Measurements from ENCODE around the gene D2HGDH. TPM values are rescaled to one million over a fixed set of nuclear protein-coding genes. Genes with fewer than 3 reads are reported as not detected.

Gene D2HGDH
- total RNA-seq, 1 donor from 2014 or later = 19.2 TPM

- intact Hi-C loops (cut with micrococcal nuclease) = no loop called here
- ATAC-seq = no peak
- DNase-seq = no peak
These were observed 29.3 kb downstream of the D2HGDH start for GRCh38 chr2:241763551-241764274.

DNA sequence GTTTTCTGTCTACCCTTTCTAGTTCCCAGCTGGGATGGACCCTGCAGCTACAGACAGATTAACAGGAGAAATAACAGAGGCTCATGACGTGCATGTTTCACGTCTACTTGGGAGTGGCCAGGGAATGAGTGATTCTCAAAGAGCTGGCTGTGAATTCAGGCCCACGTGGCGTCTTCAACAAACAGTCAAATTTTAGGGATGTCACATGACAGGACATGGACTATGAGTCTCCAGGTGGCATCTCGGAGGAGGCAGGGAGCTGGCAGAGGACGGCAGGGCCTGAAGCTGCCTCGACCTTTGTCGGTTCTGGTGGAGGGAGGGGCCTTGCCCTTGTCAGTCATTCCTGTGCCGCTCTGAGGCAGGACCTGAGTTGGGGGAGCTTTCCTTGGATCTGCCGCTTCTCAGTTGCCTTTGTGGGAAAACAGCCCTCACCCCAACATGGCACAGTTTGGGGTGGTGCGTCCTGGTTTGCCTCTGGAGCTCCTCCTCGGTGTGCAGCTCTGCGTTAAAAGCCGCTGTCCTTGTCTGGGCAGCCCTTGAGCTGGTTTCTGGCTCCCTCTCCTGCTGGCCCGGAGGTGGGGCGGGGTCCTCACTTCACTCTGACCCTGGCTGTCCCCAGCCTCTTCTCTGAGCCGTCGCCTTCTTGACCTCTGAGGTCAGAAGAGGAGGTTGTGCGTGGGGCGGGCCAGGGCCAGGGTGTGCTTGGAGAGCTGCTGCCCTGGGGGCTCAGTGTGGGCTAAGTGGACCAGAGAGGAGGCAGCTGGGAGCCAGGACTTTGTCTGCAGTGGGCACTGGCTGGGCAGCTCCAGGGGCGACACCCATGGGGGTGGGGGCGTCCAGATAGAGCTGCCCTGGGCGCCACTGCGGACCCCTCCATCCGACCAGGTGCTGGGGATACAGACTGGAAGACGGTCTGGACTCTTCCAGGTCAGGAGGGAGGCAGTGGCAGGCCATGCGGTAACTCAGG is 30.1 kb downstream of the D2HGDH start:
- intact Hi-C loops (cut with micrococcal nuclease) = no loop called here

GRCh38 chr2:241767464-241768250 is 33.2 kb downstream of the D2HGDH start:
- no peak for ATAC-seq
- intact Hi-C loops (cut with micrococcal nuclease) = no loop called here
- no peak for DNase-seq

More for the DNA sequence above, 30.1 kb downstream of the D2HGDH start:
- no peak for DNase-seq
- no peak for ATAC-seq

DNA sequence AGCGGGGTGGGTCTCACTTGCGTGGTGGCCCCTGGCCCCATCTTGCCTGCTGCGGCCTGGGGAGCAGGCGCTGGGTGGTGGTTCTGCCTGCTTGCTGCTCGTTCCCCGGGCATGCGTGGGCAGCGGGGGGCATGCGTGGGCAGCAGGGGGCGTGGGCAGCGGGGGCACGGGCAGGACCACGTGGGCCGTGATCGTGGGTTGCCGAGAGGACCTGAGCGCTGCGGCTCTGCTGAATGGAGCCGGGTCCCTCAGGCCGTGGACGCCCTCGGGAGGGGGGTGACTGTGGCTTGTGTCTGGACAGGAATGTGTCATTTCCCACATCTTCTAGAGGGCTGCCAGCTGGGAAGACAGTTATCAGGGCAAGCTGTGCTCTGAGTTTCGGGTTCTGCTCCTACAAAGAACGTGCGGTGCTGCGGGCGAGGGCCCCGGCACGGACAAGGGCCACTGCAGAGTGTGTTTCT is 33.9 kb downstream of the D2HGDH start:
- DNase-seq (no peak), ATAC-seq (no peak)
- intact Hi-C loops (cut with micrococcal nuclease) = no loop called here

DNA sequence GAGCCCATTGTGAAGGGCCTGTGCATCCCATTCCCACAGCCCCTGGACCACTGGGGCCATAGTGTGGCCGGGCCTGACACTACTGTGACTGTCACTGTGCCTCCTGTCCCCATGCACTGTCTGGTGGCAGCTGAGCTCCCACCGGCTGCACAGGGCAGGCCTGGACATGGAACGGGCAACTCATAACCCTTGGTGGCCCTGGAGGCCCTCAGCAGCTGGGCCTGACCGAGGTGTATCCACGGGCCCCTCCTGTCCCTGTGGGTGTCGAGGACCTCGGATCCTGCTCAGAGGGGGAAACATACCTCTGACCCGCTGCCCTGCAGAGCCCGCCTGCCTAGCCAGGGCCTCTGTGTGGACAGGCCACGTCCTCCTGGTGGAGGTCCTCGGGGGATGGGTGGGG is 34.4 kb downstream of the D2HGDH start:
- intact Hi-C loops (cut with micrococcal nuclease) = no loop called here
- no peak for DNase-seq

GRCh38 chr2:241769819-241770184 is 35.4 kb downstream of the D2HGDH start:
- no peak for DNase-seq
- intact Hi-C loops (cut with micrococcal nuclease) = no loop called here
- no peak for ATAC-seq

More for the DNA sequence above, 34.4 kb downstream of the D2HGDH start:
- no peak for ATAC-seq

- intact Hi-C loops (cut with micrococcal nuclease) = no loop called here
- no peak for DNase-seq
- peak; percentile 36 for ATAC-seq
These were observed 35.9 kb downstream of the D2HGDH start for GRCh38 chr2:241770185-241770935.

GRCh38 chr2:241770936-241771285 is 36.5 kb downstream of the D2HGDH start:
- intact Hi-C loops (cut with micrococcal nuclease) = no loop called here
- no peak for ATAC-seq
- DNase-seq = no peak

GRCh38 chr2:241771286-241772062 is 37.0 kb downstream of the D2HGDH start:
- peak; percentile 40 for ATAC-seq
- intact Hi-C loops (cut with micrococcal nuclease) = no loop called here
- peak; percentile 55 for DNase-seq

DNA sequence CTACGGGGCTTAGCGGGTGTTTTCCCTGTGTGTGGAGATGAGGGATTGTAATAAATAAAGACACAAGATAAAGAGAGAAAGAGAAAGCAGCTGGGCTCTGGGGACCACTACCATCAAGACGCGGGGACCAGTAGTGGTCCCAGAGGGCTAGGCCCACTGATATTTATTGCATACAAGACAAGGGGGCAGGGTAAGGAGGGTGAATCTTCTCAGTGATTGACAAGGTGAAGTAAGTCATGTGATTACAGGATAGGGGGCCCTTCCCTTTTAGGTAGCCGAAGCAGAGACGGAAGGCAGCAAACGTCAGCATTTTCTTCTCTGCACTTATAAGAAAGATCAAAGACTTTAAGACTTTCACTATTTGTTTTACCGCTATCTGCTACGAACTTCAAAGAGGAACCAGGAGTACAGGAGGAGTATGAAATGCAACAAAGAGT is 37.7 kb downstream of the D2HGDH start:
- ATAC-seq = no peak
- DNase-seq = no peak
- intact Hi-C loops (cut with micrococcal nuclease) = no loop called here

- ATAC-seq (no peak), DNase-seq (peak; percentile 25)
- intact Hi-C loops (cut with micrococcal nuclease) = no loop called here
These were observed 39.3 kb downstream of the D2HGDH start for GRCh38 chr2:241773511-241774418.

GRCh38 chr2:241774419-241775222 is 40.2 kb downstream of the D2HGDH start:
- intact Hi-C loops (cut with micrococcal nuclease) = no loop called here
- ATAC-seq (no peak), DNase-seq (peak; percentile 26)

DNA sequence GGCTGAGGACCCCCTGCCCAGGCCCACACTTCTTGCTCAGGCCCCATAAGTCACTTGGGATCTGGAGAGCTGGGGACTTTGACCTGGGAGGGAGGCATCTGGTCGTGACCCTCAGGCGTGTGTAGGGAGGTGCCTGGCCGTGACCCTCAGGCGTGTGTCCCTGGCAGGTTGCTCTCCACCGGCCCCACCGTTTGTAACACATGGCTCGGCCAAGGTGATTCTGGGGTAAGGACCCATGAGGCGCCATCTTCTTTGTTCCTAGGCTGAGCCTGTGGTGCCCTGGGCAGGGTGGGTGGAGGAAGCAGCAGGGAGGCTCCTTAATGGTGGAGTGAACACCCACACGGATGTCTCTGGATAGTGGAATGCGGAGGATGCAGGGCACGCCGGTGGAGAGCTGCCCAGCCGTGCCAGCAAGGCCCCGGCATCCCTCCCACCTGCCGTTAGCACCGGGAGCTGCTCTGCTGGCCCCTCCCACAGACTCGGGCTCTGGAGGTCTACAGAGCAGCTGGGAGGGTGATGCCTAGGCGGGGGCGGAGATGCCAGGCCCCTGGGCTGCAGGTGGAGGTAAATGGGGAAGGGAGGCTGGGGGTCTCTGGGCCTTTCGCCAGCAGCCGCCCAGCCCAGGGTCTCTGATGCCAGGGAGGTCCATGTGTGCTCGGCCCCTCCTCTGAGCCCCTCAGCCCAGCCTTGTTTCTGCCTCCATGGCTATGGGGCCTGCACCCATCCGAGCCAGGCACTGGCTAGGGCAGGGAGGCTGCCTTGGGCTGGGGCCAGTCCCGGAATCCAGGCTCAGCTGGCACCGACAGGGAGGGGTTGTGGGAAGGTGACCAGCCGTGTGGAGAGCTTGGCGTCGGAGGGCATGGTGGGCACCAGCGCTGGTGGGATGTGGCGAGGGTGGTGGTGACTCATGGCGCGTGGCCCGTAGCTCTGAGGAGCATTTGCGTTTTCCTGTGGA is 41.1 kb downstream of the D2HGDH start:
- DNase-seq = peak; percentile 21
- intact Hi-C loops (cut with micrococcal nuclease) = no loop called here
- no peak for ATAC-seq

DNA sequence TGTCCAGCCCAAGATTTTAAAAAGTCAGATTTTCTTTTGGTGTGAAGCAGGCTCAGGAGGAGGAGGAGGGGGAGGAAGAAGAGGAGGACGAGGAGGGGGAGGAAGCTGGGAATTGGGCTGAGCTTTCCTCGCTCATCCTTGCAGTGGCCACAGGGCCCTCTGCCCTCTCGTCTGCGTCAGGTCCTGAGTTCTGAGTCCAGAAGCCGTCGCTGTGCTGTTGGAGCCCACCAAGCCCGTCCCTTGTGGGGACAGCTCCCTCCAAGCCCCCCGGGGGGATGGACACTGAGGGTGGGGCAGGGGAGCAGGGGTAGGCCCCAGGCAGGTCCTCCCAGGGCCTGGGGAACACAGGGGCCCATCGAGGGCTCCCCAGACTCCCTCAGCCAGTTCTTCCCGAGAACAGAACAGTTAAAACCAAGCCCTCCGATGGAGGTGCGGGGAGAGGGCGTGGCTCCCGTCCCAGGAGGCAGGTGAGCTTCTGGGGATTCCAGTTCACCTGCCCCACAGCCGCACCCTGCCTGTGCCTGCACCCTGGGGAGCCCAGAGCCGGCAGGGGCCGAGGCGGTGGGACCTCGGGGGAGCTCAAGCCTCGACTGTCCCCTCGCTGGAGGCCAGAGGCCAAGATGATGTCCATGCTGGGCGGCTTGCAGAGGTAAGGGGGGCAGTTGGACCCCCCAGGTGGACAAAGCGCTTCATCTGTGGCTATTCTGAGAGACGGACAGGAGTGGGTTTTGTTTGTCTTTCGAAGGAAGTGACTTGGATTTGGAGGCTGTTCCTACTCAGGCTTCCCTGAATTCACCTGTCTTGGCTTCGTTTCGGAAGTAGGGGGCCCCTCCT is 42.1 kb downstream of the D2HGDH start, which contains the start of gene GAL3ST2:
Gene GAL3ST2 (plus strand): TSS at position 487 of the 834 bp plus-strand sequence. CDS start 134 bp downstream, at position 621.
- intact Hi-C loops (cut with micrococcal nuclease) = no loop called here
- DNase-seq (peak; percentile 25), ATAC-seq (no peak)
